Kidney (tissue), 14 donors: ENCODE measurements around the gene DENND4A. TPM values are rescaled to one million over a fixed set of nuclear protein-coding genes. Genes with fewer than 3 reads are reported as not detected.

Experiments used
- DNase-seq, 5 donors: peaks; one replicate each; pipeline ENCODE4 v3.0.0-alpha.2; 2013 to 2020
- FAIRE-seq: peaks from 2 replicates; lab custom pipeline; 2012; peaks lifted over from hg19 to GRCh38; lab: Jason Lieb, UNC
- H3K27ac ChIP-seq, 2 donors: one replicate each; pipeline ENCODE4 v1.7.0; 2013; ENCODE audit warnings: low read depth in 2 of 2, low read length in 2 of 2, inconsistent platforms in 1 of 2
- H3K27me3 ChIP-seq: one replicate; pipeline ENCODE4 v1.7.1; 2013; ENCODE audit warnings: low read length, inconsistent platforms; ENCODE audit not compliant: control insufficient read depth, insufficient read depth
- H3K36me3 ChIP-seq, 3 donors: one replicate each; pipeline versions ENCODE4 v1.7.0 to v1.7.1; 2013; ENCODE audit warnings: low read length in 3 of 3, control low read depth in 1 of 3, inconsistent platforms in 1 of 3; ENCODE audit not compliant: insufficient read depth in 3 of 3, control insufficient read depth in 2 of 3
- H3K4me1 ChIP-seq, 3 donors: one replicate each; pipeline versions ENCODE4 v1.7.0 to v1.7.1; 2013; ENCODE audit warnings: low read length in 3 of 3, inconsistent platforms in 1 of 3, low read depth in 1 of 3; ENCODE audit not compliant: control insufficient read depth in 2 of 3, insufficient read depth in 2 of 3
- H3K4me3 ChIP-seq, 3 donors: one replicate each; pipeline versions ENCODE4 v1.7.0 to v1.8.1; 2013; ENCODE audit warnings: low read length in 3 of 3, control low read depth in 1 of 3, inconsistent platforms in 1 of 3
- H3K9ac ChIP-seq, 3 donors: one replicate each; pipeline versions ENCODE4 v1.7.0 to v1.7.1; 2013; ENCODE audit warnings: low read length in 3 of 3, control low read depth in 1 of 3, inconsistent platforms in 1 of 3
- H3K9me3 ChIP-seq, 3 donors: one replicate each; pipeline versions ENCODE4 v1.7.0 to v1.7.1; 2013; ENCODE audit warnings: low read length in 3 of 3, control low read depth in 1 of 3, inconsistent platforms in 1 of 3; ENCODE audit not compliant: control insufficient read depth in 2 of 3, insufficient read depth in 1 of 3
- intact Hi-C: fragments of 100-400 bp; cut with DNase I; formaldehyde crosslinking; loops from one replicate; pipeline ENCODE4 v1.11.1; 2022
- polyA plus RNA-seq: library from polyadenylated mRNA; stranded (reverse); fragments of 350-450 nt; fragmentation: Illumina TruSeq; extraction: RNeasy Lipid Tissue Mini Kit (QIAGEN cat#74804); gene quantifications from one replicate; pipeline ENCODE4 v1.2.3, GENCODE V29; 2014; ENCODE audit warnings: low read depth, low replicate concordance; ENCODE audit not compliant: insufficient read depth
- total RNA-seq: library from RNA; stranded (reverse); fragmentation: NEBNext Ultra II Directional; extraction: Animal tissue kit (Norgen Biotek cat#: 25700); gene quantifications from one replicate; pipeline ENCODE4 v1.2.1, GENCODE V29; 2021
- TF ChIP-seq, protein P1 (sequence below): IDR thresholded peaks from 3 replicates; pipeline ENCODE4 v1.5.1; 2012; ENCODE audit warnings: mild to moderate bottlenecking, moderate library complexity, borderline replicate concordance; ENCODE audit not compliant: insufficient read depth; ENCODE audit errors: extremely low read depth
- donor health status: control.
- donor health status: control.
- donor health status: control.
- donor health status: control.
- donor health status: control.
- donor health status: DM: yes; HTN: yes; CAD: no.
- donor health status: Normal renal cell carcinoma (clear cell type).

Gene DENND4A
- total and polyA plus RNA-seq, 2 donors from 2014 or later, result 8.6 to 35.9 TPM

DNA sequence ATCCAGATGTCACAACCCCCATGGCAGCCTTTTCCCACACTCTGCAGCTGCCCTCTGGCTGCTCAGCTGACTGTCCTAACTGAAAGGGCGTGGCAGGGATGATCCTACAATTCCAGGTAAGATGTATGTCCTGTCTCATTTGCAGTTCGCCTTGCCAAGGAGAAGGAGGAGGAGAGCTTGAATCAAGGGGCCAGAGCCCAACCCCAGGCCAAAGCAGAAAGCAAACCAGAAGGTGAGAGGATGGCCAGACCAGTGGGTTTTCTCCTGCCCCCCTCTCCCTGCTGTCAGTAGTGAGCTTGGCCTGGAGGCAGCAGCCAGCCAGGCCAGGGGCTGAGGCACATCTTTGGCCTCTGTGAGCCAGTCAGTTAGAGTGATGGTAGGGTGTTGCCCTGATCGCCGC lies 147.8 kb downstream of the DENND4A start:
- DNase-seq (no peak), FAIRE-seq (no peak)
- Histone ChIP-seq H3K36me3 (no peaks in the 10 kb centered on the region), H3K9ac (no peak overlapping the region), H3K4me3 (no peak overlapping the region), H3K27ac (no peak overlapping the region), H3K9me3 (no peaks in the 10 kb centered on the region), H3K4me1 (no peaks in the 10 kb centered on the region), H3K27me3 (no peaks in the 10 kb centered on the region)
- TF ChIP-seq, protein P1, sequence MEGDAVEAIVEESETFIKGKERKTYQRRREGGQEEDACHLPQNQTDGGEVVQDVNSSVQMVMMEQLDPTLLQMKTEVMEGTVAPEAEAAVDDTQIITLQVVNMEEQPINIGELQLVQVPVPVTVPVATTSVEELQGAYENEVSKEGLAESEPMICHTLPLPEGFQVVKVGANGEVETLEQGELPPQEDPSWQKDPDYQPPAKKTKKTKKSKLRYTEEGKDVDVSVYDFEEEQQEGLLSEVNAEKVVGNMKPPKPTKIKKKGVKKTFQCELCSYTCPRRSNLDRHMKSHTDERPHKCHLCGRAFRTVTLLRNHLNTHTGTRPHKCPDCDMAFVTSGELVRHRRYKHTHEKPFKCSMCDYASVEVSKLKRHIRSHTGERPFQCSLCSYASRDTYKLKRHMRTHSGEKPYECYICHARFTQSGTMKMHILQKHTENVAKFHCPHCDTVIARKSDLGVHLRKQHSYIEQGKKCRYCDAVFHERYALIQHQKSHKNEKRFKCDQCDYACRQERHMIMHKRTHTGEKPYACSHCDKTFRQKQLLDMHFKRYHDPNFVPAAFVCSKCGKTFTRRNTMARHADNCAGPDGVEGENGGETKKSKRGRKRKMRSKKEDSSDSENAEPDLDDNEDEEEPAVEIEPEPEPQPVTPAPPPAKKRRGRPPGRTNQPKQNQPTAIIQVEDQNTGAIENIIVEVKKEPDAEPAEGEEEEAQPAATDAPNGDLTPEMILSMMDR, result no peak
- intact Hi-C loops, result no loop called here

DNA sequence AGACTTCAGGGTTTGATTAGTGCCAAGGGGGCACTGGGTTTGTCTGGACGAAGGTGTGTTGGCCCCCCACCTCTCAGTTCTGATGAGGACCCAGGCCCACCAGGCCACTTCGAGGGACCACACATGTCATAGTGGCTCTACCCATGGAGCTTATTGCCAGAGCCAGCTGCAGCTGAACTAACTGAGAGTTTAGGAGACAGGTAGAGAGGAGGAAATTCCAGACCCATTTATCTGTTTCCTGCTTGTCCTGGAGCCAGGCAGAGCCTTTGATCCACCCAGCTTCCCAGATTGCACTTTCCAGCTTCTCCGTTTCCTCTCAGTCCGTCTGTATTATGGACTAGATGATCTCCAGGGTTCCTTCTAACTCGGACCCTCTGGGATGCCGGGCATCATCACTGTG lies 149.5 kb downstream of the DENND4A start:
- Histone ChIP-seq H3K27me3 (no peaks in the 10 kb centered on the region), H3K4me3 (no peak overlapping the region), H3K9me3 (no peaks in the 10 kb centered on the region), H3K36me3 (no peaks in the 10 kb centered on the region), H3K4me1 (peaks cover 0 to 4% (median 0%) of the 10 kb centered on the region in 3 donors), H3K27ac (no peak overlapping the region), H3K9ac (no peak overlapping the region)
- intact Hi-C loops, result no loop called here
- no peak for DNase-seq
- FAIRE-seq, result no peak
- TF ChIP-seq, protein P1, result no peak

DNA sequence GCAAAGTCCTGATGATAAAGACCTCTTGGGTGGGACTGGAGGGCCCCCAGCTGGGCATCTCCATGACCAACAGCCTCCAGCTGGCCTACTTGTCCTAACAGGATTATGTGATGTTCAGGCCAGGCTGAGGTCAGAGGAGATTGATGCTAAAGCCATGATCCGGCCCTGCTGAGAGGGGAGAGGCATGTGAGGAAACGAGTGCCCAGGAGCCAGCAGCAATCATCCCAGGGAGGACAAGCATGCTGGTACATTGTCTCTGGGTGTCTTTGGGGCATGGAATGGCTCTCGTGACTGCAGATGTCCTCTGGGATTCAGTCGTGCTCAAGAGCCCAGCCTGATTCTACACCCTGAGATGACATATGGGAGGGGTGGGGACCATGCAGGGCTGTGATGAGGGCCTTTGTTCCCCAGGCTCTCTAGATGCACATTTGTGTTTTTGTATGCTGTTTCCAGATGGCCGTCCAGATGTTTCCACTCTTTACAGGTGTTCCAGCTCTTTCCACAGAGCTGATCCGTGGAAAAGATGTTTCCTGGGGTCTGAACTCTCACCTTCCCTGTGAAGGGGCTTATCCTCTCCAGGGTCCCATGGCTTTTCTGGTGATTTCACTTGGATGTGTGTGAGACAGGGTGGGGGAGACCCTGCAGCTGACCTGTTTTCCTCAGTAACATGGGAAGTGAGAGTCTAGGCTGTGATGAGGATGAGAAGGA lies 150.2 kb downstream of the DENND4A start:
- peaks cover 0 to 4% (median 0%) of the 10 kb centered on the region in 3 donors for H3K4me1 ChIP-seq
- intact Hi-C loops, result no loop called here
- TF ChIP-seq, protein P1, result no peak
- no peaks in the 10 kb centered on the region for H3K36me3 ChIP-seq
- no peak for DNase-seq
- no peak overlapping the region for H3K9ac ChIP-seq
- H3K4me3 ChIP-seq, result no peak overlapping the region
- no peaks in the 10 kb centered on the region for H3K9me3 ChIP-seq
- H3K27ac ChIP-seq, result no peak overlapping the region
- FAIRE-seq, result no peak
- no peaks in the 10 kb centered on the region for H3K27me3 ChIP-seq

DNA sequence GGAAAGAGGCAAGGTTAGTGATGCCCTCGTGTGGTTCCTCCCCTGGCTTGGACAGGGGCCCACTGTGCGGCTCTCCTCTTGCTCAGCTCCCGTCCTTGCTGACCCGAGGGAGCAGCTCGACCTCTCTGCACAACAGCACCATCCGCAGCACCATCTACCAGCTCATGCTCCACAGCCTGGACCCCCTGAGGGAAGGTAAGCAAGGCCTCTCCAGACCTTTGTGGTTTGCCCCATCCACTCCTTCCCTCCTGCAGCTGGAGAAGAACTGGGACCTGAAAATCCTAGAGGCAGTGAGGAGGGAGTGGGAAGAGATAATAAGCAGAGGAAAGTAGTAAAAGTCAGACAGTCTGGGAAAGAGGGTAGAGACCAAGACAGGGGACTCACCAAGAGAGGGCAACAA lies 152.6 kb downstream of the DENND4A start:
- intact Hi-C loops, result no loop called here
- Histone ChIP-seq H3K4me1 (peaks cover 0 to 4% (median 0%) of the 10 kb centered on the region in 3 donors), H3K9me3 (no peaks in the 10 kb centered on the region), H3K36me3 (no peaks in the 10 kb centered on the region), H3K27ac (no peak overlapping the region), H3K27me3 (no peaks in the 10 kb centered on the region), H3K4me3 (no peak overlapping the region), H3K9ac (no peak overlapping the region)
- FAIRE-seq (no peak), DNase-seq (no peak)
- TF ChIP-seq, protein P1, result no peak
